HFF-Myc (cell line): ENCODE measurements around the gene NDRG2.

Source experiments
- DNase-seq: peaks from one replicate; pipeline ENCODE4 v3.0.0-alpha.2; 2011; ENCODE audit warnings: low read depth; ENCODE audit errors: extremely low read depth
- H3K4me3 ChIP-seq: replicated peaks from 2 replicates; pipeline ENCODE4 v1.5.1; 2011; ENCODE audit warnings: low read depth, mild to moderate bottlenecking, control low read depth, low read length
- TF ChIP-seq, protein P1 (sequence below): IDR thresholded peaks from 2 replicates; pipeline ENCODE4 v1.5.1; 2012; ENCODE audit warnings: mild to moderate bottlenecking, low read depth, low read length, control low read depth; ENCODE audit errors: missing control alignments

Gene NDRG2

DNA sequence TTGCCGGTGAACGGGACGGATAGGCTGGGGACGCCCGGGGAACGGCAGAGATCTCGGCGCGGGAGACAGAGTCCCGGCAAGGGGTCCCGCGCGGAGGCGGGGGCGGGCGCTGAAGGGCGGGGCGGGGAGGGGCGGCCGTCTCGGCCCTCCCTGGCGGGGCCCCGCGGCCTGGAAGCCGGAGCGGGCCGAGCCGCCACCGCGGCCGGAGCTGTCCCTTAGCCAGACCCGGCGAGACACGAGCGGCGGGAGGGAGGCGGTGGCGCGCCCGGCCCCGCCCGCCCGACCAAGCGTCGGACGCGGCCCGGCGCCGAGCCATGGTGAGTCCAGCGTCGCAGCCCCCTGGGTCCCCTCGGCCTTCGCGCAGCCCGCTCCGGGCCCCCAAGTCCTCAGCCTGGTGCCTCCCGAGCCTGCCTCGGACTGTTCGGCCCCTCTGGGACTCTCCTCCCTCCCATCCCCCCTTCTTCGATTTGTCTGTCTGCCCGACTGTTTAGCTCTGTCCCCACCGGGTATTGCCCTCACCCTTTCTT is 45.3 kb upstream of the NDRG2 start, which contains the start of gene ARHGEF40:
Gene ARHGEF40, plus strand, starts transcription at position 222 of the 527 bp plus-strand sequence. Its CDS starts 93 bp downstream, at position 315.
- H3K4me3 ChIP-seq = peak within 1 kb of the TSS; percentile 83
- no peak for DNase-seq
- TF ChIP-seq, protein P1, sequence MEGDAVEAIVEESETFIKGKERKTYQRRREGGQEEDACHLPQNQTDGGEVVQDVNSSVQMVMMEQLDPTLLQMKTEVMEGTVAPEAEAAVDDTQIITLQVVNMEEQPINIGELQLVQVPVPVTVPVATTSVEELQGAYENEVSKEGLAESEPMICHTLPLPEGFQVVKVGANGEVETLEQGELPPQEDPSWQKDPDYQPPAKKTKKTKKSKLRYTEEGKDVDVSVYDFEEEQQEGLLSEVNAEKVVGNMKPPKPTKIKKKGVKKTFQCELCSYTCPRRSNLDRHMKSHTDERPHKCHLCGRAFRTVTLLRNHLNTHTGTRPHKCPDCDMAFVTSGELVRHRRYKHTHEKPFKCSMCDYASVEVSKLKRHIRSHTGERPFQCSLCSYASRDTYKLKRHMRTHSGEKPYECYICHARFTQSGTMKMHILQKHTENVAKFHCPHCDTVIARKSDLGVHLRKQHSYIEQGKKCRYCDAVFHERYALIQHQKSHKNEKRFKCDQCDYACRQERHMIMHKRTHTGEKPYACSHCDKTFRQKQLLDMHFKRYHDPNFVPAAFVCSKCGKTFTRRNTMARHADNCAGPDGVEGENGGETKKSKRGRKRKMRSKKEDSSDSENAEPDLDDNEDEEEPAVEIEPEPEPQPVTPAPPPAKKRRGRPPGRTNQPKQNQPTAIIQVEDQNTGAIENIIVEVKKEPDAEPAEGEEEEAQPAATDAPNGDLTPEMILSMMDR = no peak

DNA sequence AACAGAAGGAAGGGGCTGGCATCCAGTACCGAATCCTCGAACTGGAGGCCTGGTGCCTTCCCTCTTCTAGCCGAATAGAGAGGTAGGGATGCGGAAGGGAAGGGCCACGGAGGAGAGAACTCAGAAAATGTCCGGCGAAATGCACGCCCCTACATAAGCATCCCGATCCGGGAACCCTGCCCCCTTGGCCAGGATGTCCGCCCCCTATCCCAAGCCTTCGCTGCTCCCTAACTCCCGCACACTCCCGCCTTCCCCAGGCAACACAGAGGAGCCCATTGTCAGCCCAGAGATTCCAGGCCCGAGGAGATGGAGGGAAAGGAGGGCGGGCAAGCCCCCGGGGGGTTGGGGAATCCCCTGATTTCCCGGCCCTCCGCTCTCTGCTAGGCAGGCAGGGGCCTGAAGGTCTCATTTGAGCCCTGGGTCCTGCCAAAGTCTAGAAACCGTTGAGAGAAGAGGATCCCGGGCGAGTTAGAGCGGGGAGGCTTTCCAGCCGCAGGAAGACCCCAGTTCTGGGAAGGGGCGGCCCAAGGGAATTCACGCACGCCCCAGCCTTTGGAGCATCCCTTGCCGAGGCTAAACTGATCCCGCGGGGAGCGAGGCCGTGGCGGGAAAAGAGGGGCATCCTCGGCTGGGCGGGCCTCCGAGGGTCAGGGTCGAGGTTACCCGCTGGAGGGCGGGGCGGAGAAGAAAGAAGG is 44.7 kb upstream of the NDRG2 start:
- peak overlapping the region; percentile 83 for H3K4me3 ChIP-seq
- TF ChIP-seq, protein P1 = peak; percentile 6
- no peak for DNase-seq

DNA sequence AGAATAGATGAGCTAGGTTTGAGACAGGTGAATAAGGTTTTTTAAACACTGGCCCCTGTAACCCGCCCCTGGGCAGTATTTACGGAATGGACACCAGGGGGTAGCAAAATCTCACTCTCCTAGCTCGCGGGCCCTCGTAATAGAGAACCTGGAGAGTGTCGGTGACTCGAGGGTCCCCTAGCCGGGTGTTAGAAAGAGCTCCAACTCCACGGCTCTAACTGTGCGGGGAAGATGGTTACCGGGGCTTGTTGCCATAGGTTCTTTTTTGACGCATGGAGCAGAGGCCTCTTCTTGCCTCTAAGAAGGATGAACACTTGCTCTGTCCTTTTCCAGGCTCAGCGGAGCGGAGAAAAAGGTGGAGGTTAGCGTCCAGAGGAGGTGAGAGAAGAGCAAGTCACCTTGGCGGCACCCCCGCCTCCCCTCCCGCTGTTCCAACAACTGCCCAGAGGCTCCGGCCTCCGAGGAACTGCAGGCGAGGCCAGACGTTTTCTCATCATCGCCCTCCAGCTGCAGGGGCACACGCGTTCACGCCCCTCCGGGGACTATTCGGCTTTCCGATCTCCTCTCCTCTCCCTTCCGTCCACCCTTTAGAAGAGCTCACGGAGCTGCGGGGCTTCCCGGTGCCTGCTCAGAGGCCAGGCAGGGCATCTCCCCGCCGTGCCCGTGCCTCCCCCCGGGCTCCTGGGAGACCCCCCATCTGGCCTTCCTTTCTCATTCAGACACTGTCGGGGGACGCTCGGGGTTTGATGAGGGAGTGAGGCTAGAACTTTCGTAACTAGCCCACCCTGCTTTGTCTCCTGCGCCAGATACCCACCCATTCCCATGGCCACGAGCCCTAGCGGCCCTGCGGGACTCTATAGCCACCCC is 43.9 kb upstream of the NDRG2 start:
- H3K4me3 ChIP-seq = peak overlapping the region; percentile 83
- no peak for DNase-seq
- TF ChIP-seq, protein P1 = peak; percentile 68

GRCh38 chr14:21066882-21067502 is 42.1 kb upstream of the NDRG2 start:
- H3K4me3 ChIP-seq = no peak overlapping the region
- TF ChIP-seq, protein P1 = no peak
- DNase-seq = no peak

DNA sequence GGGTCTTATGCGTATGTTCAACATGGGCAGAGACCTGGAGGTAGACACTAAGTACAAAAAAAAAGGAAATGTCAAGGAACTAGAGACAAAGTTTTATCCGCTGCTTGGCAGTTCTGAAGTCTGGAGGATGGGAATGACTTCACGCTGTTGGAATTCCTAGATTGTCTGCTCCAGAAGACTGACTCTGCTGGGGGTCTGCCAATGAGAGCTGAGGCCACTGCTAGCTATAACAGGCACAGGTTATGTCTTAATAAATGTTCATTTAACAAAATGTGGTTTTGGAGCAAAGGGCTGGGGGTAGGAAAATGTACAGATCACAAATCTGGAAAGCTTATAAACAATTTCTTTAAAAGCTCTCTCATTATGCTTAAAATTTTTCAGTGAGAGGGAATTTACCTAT is 38.6 kb upstream of the NDRG2 start:
- TF ChIP-seq, protein P1 = no peak
- no peak overlapping the region for H3K4me3 ChIP-seq
- DNase-seq = no peak

DNA sequence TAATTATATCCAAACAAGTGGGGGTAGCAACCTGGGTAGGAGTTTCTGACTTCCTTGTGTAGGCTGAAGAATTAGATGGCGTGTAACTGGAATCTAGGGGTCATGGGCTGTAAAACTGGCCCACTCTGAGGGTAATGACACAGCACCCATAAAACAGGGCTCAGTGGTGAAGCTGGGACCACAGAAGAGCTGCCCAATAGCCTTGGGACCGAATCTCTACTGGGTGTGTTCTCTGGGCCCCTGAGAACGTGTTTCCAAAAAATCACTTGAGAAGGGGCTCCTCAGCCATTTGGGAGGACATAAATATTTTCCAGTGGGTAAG is 36.4 kb upstream of the NDRG2 start:
- TF ChIP-seq, protein P1 = no peak
- DNase-seq = no peak
- H3K4me3 ChIP-seq = no peak overlapping the region
